HG03103 (cell line): Measurements from ENCODE around the gene UQCC2.
A peak's percentile ranks its signal among the peaks of the same experiment; 100 is the strongest.

Source experiments
- ATAC-seq: cut with Tn5 transposase; IDR thresholded peaks from one replicate; pipeline ENCODE4 v1.9.1; 2021; ENCODE audit warnings: low read depth; ENCODE audit not compliant: unreplicated experiment

Gene UQCC2

DNA sequence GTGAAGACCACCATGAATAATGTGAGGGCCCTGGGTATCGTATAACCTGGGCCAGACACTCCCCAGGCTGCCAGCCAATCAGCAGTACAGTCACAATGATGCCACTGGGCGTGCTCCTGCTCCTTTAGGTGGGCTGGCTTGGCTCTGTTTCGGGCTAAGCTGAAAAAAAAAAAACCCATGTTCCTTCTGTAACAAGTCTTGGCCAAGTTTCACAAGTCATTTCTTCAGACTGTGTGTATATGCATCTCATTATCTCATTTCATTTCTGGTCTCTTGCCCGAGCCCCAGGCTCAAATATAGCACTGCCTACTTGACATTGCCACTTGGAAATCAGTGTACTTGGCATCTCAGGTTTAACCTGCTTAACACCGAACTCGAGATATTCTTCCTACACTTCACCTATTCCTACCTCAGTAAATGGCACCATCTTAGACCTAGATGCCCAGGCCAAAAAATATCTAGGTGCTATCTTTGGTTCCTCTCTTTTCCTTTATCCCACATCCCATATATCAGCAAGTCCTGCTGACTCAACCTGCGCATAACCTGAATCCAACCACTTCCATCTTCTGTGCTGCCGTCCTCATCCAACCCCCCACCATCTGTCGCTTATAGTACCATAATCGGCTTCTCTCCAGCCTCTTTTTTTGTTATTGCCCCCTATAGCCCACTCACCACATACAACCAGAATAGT is 1.8 kb downstream of the UQCC2 start:
- no peak for ATAC-seq

DNA sequence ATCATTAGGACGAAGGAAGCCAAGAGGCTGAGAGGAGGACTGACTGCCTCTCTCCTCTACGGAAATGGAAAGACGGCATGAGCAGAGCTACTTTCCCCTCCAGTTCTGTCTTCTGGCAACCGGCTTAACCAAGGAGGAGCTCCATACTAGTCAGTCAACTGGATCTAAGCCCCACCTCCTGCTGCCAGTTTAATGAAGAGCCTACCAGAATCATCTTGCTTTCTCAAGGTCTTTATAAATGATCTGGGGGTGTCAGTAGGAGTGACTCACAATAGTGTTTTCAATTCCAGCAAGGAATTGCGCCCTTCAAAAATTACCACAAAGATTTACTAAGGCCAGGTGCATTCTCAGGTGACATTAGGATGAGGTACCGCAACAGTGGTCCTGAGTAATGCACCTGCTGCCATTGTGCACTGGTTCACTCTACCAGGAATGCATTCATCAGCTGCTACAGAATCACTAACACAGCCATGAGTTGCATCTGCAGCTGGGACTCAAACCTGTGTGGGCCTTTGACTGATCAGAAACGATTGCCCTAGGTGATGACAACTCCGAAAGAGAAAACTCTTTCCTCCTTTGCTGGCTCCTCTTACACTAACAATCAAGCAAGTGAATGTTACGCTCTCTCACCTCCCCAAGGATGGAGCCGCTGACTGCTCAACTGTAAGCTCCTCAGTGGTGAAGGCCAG is 2.8 kb downstream of the UQCC2 start:
- no peak for ATAC-seq

- ATAC-seq = no peak
Observed at GRCh38 chr6:33707771-33708170, 3.7 kb downstream of the UQCC2 start.

DNA sequence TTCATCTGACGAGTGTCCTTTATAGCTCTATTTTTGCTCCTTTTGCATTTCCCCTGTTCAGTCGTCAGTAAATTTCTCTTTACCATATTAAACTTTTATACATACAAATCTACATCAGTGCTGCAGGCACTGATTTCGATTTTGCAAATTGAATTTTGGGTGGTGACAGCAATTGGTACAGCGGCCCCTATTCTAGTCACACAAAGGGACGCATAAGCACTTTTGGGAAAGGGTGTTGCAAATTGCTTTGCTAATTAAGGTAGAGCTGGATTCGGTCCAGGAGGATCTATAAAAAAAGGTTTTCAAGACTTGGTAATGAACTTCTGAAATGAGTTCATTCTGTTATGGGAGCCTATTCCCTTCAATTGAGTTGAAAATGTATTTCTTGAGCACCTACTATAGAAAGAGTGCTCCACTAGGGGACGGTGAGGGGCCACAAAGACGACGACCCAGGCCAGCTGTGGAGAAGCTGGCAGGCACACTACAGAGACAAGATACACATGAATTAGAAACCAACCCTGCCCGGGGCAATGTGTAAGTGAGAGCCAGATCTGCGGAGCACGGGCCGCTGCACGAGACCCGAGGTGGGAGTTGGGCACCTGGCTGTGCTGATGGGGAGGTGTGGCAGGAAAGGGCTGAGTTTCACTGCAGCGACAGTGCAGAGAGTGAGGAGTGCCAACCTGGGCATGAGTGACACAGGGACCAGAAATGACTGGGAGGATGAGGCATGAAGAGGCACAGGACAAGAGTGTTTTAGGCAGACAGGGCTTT is 5.4 kb downstream of the UQCC2 start:
- no peak for ATAC-seq

DNA sequence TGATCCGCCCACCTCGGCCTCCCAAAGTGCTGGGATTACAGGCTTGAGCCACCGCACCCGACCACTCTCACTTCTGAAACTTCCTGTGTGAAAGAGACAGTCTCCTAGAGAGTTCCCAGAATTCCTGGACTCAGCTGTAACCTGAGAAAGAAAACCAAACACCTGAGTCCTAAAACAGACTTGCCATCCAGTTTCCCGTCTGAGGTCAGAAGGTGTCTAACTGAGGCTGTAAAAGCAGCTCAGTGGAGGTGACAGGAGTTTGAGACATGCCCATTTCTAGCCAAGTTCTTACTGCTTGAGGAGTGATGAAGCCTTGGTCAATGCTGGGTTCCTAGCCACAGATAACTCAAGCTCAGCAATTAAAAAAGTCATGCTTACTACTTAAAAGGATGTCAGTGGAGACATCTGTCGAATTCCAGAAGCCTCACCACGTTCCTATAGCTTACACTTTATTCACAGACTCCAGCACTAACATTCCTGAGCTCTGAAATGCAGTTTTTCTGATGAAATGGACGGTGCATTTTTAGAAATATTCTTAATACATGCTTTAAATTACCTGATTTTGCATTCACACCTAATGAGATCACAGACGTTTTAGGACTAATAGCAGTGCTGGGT is 6.1 kb downstream of the UQCC2 start:
- ATAC-seq = no peak

DNA sequence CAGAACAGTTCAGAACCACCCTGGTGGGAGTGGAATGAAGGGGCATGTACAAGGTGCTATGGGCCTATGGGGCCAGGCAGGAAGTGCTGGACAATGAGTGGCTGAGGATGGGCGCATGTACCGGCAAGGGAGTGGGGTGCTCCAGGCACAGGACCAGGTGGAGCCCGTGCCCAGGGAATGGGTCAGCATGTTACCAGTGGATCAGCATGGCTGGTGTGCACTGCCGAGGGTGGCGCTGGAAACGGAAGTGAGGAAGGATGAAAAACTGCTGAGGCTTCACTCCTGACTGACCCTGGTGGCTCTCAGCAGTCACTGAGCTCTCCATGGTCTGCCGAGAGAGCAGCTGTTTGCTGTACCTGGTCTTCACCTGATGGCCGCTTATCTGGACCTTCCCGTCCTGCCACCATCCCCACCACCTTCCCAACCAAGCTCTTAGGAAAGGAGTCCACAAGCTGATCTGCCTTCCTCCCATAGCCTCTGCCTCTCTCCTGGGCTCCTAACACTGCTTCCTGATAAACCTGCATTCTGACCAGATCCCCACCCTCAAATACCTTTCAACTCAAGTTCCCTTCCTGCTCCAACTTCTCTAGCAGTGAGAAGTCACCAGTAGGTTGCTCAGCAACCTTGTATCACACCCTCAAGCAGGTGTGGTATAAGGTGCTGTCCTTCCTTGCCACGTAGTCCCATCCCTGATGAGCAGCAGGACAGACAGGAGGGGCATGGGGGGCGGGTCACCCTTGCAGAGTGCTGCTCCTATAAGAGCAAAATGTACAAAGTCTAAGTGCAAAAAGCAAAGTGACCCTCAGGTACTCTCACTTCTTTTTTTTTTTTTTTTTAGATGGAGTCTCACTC is 7.1 kb downstream of the UQCC2 start:
- ATAC-seq = no peak

- ATAC-seq = no peak
Observed at GRCh38 chr6:33702345-33702977, 9.0 kb downstream of the UQCC2 start.

- peak; percentile 69 for ATAC-seq
Observed at GRCh38 chr6:33700391-33701050, 11.0 kb downstream of the UQCC2 start.

GRCh38 chr6:33699739-33700138 is 11.8 kb downstream of the UQCC2 start:
- ATAC-seq = no peak

DNA sequence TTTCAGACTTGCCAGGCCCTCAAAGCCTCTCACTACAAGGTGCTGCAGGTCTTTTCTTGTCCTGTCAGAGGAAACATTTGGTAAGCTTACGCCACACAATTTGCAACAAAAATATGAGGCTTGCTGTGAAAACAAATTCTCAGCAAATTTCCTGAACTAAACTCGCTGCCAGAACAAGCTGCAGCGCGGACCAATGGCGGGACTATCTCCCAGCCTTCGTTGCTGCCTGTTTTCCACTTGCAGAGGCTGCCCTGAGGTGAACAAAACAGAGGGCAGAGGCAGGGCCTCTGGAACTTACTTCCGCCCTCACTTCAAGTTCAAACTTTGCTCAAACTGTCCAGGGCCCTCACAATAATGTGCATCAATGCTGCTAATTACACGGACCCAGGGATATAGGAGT is 12.4 kb downstream of the UQCC2 start:
- ATAC-seq = no peak

DNA sequence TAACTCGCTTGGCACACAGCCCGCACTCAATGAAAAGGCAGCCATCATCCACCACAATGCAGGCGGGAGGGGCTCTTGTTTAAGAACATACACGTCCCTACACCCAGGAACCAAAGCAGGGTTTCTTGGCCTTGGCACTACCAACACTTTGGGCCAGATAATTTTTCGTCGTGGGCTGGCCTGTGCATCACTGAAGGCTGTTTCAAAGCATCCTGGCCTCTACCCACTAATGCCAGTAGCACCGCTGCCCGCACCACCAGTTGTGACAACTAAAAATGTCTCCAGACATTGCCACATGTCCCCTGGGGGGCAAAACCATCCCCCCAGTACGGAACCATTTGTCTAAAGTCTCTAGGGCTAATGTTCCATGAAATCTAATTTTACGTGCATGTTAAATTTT is 13.0 kb downstream of the UQCC2 start:
- no peak for ATAC-seq

GRCh38 chr6:33697845-33698244 is 13.7 kb downstream of the UQCC2 start:
- no peak for ATAC-seq

DNA sequence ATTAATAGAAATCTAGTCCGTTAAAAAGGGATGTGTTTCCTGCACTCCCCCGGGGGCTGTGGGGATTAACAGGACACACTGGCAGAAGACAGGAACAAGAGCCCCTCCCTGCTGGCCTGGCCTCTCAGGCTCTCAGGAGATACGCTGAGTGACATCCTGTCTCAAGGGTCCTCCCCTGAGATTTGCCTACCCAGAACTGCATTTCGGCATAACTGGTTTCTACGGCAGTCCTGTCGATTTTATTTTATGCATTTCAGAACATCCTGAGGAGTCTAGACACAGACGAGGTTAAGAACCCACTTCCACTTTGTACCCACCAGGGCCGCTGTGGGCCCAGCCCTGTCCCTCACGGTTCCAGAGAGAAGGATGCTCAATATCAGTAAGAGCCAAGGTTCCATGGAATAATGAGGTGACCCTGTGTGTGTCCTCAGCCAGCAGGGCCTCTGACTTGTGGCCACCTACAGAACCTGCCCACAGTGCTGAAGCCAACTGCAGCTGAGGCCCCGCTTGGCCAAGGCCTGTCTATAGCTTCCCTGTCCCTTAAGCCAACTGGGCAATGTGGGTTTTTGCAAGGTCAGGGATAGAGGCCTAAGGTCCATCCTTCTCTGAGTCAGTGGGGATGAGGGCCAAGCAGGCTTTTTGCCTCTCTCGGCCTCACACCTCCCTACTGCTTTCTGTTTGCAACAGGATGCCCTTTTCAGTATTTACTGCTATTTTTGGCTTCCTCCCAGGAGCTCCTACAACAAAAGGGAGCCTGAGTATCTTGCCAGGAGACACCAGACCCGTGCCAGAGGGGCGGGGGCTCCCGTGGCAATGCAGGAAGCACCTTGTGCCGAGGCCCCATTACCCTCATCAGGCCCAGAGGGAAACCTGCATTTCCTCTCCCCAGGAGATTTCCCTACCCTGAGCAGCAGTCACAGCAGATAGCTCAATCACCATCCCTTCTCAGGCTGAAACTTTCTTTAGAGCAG is 14.7 kb downstream of the UQCC2 start:
- no peak for ATAC-seq

DNA sequence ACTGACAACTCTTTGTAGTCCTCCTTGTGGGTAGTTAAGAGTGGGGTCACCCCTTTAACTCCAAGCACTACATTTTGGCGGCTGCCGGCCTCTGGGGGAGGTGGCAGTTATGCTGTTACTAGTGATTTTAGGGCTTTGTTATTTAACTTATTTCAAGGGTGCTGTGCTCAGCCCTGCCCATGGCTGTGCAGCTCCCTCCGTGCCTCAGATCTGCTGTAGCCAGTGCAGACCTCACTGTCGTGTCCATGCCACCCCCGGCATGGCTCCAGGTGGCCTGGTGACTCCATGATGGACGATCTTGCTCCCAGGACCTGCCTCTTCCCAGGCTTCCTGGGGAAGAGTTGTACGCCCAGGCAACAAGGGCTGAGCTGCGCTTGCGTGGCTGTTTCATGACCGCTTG is 15.4 kb downstream of the UQCC2 start:
- ATAC-seq = no peak

- no peak for ATAC-seq
Observed at GRCh38 chr6:33695451-33695887, 16.0 kb downstream of the UQCC2 start.

DNA sequence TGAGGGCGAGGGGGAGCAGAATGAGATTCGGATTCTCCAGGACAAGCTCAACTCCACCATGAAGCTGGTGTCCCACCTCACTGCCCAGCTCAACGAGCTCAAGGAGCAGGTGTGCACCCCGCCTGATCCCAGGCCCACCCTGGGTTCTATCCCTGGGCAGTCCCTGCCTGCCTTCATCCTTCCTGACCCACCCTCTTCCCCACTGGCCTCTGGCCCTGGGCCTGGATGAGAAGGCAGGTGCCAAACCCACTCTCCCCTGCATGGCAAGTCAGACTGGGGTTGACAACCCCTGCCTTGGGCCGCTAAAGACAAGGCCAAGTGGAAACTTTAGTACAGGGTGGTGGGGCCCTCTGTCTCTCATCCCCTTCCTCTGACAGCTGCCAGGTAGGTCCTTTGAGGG is 16.5 kb downstream of the UQCC2 start:
- ATAC-seq = no peak

GRCh38 chr6:33694401-33694931 is 17.0 kb downstream of the UQCC2 start:
- ATAC-seq = no peak
